B cell (primary cell): Measurements from ENCODE around the gene SLIT3.

Experiments
- EZH2 ChIP-seq: IDR thresholded peaks from 2 replicates; pipeline ENCODE4 v1.6.1; 2012; ENCODE audit warnings: borderline replicate concordance, low read depth, mild to moderate bottlenecking, moderate library complexity, low read length; ENCODE audit not compliant: insufficient read depth, poor library complexity, severe bottlenecking
- TF ChIP-seq, protein P1 (sequence below): fragments of 200-600 bp; IDR thresholded peaks from one replicate; pipeline ENCODE4 v1.8.0; 2022; ENCODE audit warnings: antibody characterized with exemption, mild to moderate bottlenecking

DNA sequence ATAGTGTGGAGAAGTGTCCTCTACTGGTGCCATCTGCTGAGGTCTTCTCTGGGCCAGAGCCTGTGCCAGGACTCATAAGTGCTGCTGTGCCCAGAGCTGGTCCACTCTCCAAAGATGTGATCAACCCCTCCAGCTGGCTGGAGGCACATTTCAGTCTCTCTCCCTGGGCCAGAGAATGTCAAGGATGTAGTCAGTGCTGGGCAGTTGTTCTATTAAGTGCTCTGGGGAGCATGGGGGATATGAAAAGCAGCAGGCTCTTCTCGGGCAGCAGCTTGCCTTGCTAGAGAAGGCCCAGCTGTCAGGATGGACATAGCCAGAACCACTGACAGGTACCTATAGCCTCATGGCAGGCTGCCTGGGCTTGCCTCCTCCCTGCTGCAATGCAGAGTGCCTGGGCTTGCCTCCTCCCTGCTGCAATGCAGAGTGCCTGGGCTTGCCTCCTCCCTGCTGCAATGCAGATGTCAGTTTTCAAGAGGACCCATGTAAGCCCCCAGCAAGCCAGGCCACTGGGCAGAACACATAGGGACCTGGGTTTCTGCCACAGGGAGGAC, 564.6 kb downstream of the SLIT3 start:
- TF ChIP-seq, protein P1, sequence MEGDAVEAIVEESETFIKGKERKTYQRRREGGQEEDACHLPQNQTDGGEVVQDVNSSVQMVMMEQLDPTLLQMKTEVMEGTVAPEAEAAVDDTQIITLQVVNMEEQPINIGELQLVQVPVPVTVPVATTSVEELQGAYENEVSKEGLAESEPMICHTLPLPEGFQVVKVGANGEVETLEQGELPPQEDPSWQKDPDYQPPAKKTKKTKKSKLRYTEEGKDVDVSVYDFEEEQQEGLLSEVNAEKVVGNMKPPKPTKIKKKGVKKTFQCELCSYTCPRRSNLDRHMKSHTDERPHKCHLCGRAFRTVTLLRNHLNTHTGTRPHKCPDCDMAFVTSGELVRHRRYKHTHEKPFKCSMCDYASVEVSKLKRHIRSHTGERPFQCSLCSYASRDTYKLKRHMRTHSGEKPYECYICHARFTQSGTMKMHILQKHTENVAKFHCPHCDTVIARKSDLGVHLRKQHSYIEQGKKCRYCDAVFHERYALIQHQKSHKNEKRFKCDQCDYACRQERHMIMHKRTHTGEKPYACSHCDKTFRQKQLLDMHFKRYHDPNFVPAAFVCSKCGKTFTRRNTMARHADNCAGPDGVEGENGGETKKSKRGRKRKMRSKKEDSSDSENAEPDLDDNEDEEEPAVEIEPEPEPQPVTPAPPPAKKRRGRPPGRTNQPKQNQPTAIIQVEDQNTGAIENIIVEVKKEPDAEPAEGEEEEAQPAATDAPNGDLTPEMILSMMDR = no peak
- TF ChIP-seq EZH2 = no peak
